Measurements from ENCODE around the gene SLC49A3. TPM values are rescaled to one million over a fixed set of nuclear protein-coding genes. Genes with fewer than 3 reads are reported as not detected.

The SLC49A3 gene
- total RNA-seq, 4 donors from 2014 or later = 9.4 to 21.1 (median 19.0) TPM

DNA sequence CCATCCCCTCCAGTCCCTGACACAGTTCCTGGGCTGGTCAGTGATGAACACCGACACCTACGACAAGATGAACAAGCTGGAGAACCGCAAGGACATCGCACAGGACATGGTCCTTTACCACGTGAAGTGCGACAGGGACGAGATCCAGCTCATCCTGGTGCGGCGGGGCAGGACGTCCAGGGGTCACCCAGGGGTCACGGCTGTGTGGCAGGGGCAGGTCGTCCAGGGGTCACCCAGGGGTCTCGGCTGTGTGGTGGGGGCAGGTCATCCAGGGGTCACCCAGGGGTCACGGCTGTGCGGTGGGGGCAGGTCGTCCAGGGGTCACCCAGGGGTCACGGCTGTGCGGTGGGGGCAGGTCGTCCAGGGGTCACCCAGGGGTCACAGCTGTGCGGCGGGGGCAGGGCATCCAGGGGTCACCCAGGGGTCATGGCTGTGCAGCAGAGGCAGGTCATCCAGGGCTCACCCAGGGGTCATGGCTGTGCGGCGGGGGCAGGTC lies 31.6 kb downstream of the SLC49A3 start:
- no peak for TF ChIP-seq CTCF (IDR thresholded peaks at IDR 0.05)

DNA sequence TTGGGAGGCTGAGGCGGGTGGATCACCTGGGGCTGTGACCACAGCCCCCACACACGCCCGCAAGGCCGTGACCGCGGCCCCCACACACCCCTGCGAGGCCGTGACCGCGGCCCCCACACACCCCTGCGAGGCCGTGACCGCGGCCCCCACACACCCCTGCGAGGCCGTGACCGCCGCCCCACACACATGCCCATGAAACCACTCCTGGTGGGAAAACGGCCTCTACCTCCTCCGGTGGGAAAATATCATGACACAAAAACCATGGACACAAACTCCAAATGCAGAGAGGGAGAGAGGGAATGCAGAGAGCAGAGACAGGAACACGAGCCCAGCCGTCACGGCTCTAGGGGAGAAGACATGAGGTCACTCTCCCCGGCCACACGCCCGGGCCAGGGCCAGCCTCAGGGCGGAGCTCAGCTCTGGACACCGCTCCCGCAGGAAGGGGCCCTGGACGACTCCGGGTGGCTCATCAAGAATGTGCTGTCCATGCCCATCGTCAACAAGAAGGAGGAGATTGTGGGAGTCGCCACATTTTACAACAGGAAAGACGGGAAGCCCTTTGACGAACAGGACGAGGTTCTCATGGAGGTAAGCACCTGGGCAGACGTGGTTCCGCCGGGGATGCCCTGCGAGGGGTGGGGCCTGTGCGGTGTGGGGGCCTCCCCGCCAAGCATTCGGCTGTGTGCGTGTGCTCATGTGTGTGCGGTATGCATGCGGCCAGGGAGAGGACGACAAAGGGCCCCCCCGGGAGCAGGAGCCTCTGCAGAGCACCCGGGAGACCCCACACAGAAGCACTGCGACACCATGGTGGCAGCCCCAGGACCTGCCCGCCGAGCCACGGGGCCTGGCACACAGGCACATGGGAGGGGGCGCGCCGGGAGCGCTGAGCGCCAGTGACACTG lies 32.3 kb downstream of the SLC49A3 start:
- ATAC-seq (ENCODE audit: low FRiP score) = no peak
- no peak for TF ChIP-seq CTCF (IDR thresholded peaks at IDR 0.05)
- DNase-seq (ENCODE audit: low spot score) = no peak

More for the DNA sequence above, 31.6 kb downstream of the SLC49A3 start:
- DNase-seq (ENCODE audit: low spot score) (no peak), ATAC-seq (ENCODE audit: low FRiP score) (no peak)

DNA sequence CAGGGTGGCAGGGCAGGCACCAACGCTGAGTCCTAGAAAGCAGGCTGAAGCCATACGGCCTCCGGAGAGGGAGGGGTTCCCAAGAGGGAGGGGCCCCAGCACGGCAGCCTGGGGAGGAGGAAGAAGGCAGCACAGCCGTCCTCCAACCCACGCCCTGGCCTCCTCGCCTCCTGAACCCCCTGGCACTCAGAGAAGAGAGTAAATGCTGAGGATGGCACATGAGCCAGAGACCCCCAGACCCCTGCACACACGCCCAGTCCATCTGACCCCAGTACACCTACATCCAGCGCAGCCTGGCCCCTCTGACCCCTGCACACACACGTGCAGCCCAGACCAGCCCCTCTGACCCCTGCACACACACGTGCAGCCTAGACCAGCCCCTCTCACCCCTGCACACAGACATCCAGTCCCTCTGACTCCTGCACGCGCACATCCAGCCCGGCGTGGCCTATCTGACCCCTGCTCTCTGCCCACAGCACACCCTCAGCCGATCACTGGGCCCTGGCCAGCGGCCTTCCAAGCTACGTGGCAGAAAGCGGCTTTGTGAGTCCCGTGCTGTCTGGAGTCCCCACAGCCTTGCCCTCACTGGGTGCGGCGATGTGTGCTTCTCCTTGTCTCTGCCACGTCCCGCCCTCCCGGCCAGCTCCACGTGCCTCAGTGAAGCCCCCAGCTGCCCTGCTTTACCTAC lies 33.3 kb downstream of the SLC49A3 start:
- no peak for TF ChIP-seq CTCF (IDR thresholded peaks at IDR 0.05)
- ATAC-seq (ENCODE audit: low FRiP score) (no peak), DNase-seq (ENCODE audit: low spot score) (no peak)

GRCh38 chr4:654871-655463 lies 34.0 kb downstream of the SLC49A3 start:
- no peak for TF ChIP-seq CTCF (IDR thresholded peaks at IDR 0.05)
- no peak for ATAC-seq (ENCODE audit: low FRiP score)
- DNase-seq (ENCODE audit: low spot score) = no peak

DNA sequence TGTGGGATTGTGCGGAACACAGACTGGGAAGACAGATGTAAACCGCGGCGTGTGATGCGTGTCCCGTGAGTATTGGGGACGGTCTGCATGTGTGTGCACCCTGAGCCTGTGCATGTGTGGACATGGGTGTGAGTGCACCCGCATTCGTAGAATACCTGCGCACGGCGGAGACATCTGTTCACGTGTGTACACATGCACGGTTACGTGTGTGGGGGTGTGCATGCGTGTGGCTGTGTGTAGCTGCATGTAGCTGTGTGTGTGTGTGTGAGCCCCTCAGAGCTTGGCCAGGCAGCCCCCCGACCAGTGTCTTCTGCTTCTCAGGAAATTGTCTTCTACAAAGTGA lies 34.5 kb downstream of the SLC49A3 start:
- DNase-seq (ENCODE audit: low spot score) = no peak
- TF ChIP-seq CTCF (IDR thresholded peaks at IDR 0.05) = no peak
- ATAC-seq (ENCODE audit: low FRiP score) = no peak

DNA sequence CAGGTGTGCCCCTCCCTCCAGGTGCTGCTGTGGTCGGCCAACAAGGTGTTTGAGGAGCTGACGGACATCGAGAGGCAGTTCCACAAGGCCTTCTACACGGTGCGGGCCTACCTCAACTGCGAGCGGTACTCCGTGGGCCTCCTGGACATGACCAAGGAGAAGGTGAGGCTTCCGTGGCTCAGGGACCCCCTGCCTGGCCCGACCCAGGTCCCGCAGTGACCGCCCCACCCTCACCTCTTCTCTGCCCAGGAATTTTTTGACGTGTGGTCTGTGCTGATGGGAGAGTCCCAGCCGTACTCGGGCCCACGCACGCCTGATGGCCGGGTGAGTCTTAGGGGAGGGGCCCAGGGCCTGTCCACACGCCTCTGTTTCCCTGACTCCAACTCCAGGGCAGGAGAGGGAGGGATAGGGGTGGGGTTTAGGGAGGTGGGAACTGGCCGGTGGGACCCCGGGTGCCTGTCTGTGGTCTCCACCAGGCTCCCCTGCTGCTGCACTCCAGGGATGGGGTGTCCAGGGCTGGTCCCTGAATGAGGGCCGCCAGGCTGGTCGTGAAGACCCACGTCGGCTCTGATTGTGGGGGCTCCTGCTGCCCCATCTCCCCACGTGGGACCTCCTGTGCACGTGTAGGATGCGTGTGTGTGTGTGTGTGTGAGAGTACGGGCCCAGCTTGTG lies 35.0 kb downstream of the SLC49A3 start:
- DNase-seq (ENCODE audit: low spot score) = no peak
- no peak for ATAC-seq (ENCODE audit: low FRiP score)
- TF ChIP-seq CTCF (IDR thresholded peaks at IDR 0.05) = no peak

All from omental fat pad (tissue), 4 donors.